ENCODE measurements around the gene PHACTR1. TPM values are rescaled to one million over a fixed set of nuclear protein-coding genes. Genes with fewer than 3 reads are reported as not detected.

Gene PHACTR1
- total and polyA plus RNA-seq, 3 experiments from 2014 or later = 0.04 to 0.38 (median 0.04) TPM

- no peak for DNase-seq
- Mint-ChIP-seq H3K4me1 (no peaks in the 10 kb centered on the region), H3K4me3 (no peak overlapping the region), H3K36me3 (no peaks in the 10 kb centered on the region), H3K27ac (no peak overlapping the region), H3K27me3 (peaks cover 3 to 15% of the 10 kb centered on the region in 2 donors), H3K9me3 (peaks cover 0 to 6% (median 4%) of the 10 kb centered on the region in 5 donors)
- Histone ChIP-seq H3K36me3 (ENCODE audit: insufficient read depth, low read length) (no peaks in the 10 kb centered on the region), H3K4me3 (ENCODE audit: low read length) (no peak overlapping the region), H3K27ac (ENCODE audit: low read depth, low read length) (no peak overlapping the region), H3K4me1 (ENCODE audit: insufficient read depth, low read length) (no peaks in the 10 kb centered on the region), H3K9me3 (ENCODE audit: low read length) (no peaks in the 10 kb centered on the region), H3K27me3 (ENCODE audit: insufficient read depth, low read length, poor library complexity, severe bottlenecking) (no peaks in the 10 kb centered on the region)
- ChIA-PET POLR2A (no interaction called here), CTCF (no interaction called here)
These were observed 115.7 kb downstream of the PHACTR1 start for GRCh38 chr6:12832226-12832735.

- peaks cover 0 to 7% (median 5%) of the 10 kb centered on the region in 5 donors for H3K9me3 Mint-ChIP-seq
- Histone ChIP-seq H3K4me1 (ENCODE audit: insufficient read depth, low read length) (no peaks in the 10 kb centered on the region), H3K36me3 (ENCODE audit: insufficient read depth, low read length) (no peaks in the 10 kb centered on the region), H3K27ac (ENCODE audit: low read depth, low read length) (no peak overlapping the region), H3K4me3 (ENCODE audit: low read length) (no peak overlapping the region), H3K9me3 (ENCODE audit: low read length) (no peaks in the 10 kb centered on the region), H3K27me3 (ENCODE audit: insufficient read depth, low read length, poor library complexity, severe bottlenecking) (no peaks in the 10 kb centered on the region)
- POLR2A ChIA-PET = no interaction called here
- H3K4me3 Mint-ChIP-seq = no peak overlapping the region
- no peak overlapping the region for H3K27ac Mint-ChIP-seq
- no peak for DNase-seq
- H3K36me3 Mint-ChIP-seq = no peaks in the 10 kb centered on the region
- H3K4me1 Mint-ChIP-seq = no peaks in the 10 kb centered on the region
- CTCF ChIA-PET = no interaction called here
- H3K27me3 Mint-ChIP-seq = peaks cover 13 to 15% of the 10 kb centered on the region in 2 donors
These were observed 119.4 kb downstream of the PHACTR1 start for GRCh38 chr6:12836009-12836408.

- Mint-ChIP-seq H3K4me1 (no peaks in the 10 kb centered on the region), H3K27me3 (peaks cover 11 to 15% of the 10 kb centered on the region in 2 donors), H3K27ac (no peak overlapping the region), H3K36me3 (no peaks in the 10 kb centered on the region), H3K4me3 (no peak overlapping the region), H3K9me3 (peaks cover 0 to 7% (median 4%) of the 10 kb centered on the region in 5 donors)
- Histone ChIP-seq H3K27me3 (ENCODE audit: insufficient read depth, low read length, poor library complexity, severe bottlenecking) (no peaks in the 10 kb centered on the region), H3K9me3 (ENCODE audit: low read length) (no peaks in the 10 kb centered on the region), H3K27ac (ENCODE audit: low read depth, low read length) (no peak overlapping the region), H3K4me1 (ENCODE audit: insufficient read depth, low read length) (no peaks in the 10 kb centered on the region), H3K36me3 (ENCODE audit: insufficient read depth, low read length) (no peaks in the 10 kb centered on the region), H3K4me3 (ENCODE audit: low read length) (no peak overlapping the region)
- POLR2A ChIA-PET = no interaction called here
- DNase-seq = no peak
- CTCF ChIA-PET = no interaction called here
These were observed 125.1 kb downstream of the PHACTR1 start for GRCh38 chr6:12841619-12842018.

GRCh38 chr6:12842114-12842513 is 125.5 kb downstream of the PHACTR1 start:
- POLR2A ChIA-PET = no interaction called here
- H3K27me3 Mint-ChIP-seq = peaks cover 10 to 15% of the 10 kb centered on the region in 2 donors
- CTCF ChIA-PET = no interaction called here
- H3K36me3 Mint-ChIP-seq = no peaks in the 10 kb centered on the region
- no peaks in the 10 kb centered on the region for H3K36me3 ChIP-seq (ENCODE audit: insufficient read depth, low read length)
- no peaks in the 10 kb centered on the region for H3K9me3 ChIP-seq (ENCODE audit: low read length)
- no peak overlapping the region for H3K27ac ChIP-seq (ENCODE audit: low read depth, low read length)
- H3K4me3 ChIP-seq (ENCODE audit: low read length) = no peak overlapping the region
- H3K27me3 ChIP-seq (ENCODE audit: insufficient read depth, low read length, poor library complexity, severe bottlenecking) = no peaks in the 10 kb centered on the region
- no peaks in the 10 kb centered on the region for H3K4me1 ChIP-seq (ENCODE audit: insufficient read depth, low read length)
- H3K4me1 Mint-ChIP-seq = no peaks in the 10 kb centered on the region
- no peak for DNase-seq
- no peak overlapping the region for H3K4me3 Mint-ChIP-seq
- H3K27ac Mint-ChIP-seq = no peak overlapping the region
- peaks cover 0 to 3% (median 0%) of the 10 kb centered on the region in 5 donors for H3K9me3 Mint-ChIP-seq

GRCh38 chr6:12842658-12843057 is 126.1 kb downstream of the PHACTR1 start:
- no peak for DNase-seq
- Histone ChIP-seq H3K36me3 (ENCODE audit: insufficient read depth, low read length) (no peaks in the 10 kb centered on the region), H3K4me3 (ENCODE audit: low read length) (no peak overlapping the region), H3K9me3 (ENCODE audit: low read length) (no peaks in the 10 kb centered on the region), H3K27me3 (ENCODE audit: insufficient read depth, low read length, poor library complexity, severe bottlenecking) (no peaks in the 10 kb centered on the region), H3K4me1 (ENCODE audit: insufficient read depth, low read length) (no peaks in the 10 kb centered on the region), H3K27ac (ENCODE audit: low read depth, low read length) (no peak overlapping the region)
- POLR2A ChIA-PET = no interaction called here
- CTCF ChIA-PET = no interaction called here
- Mint-ChIP-seq H3K4me3 (no peak overlapping the region), H3K36me3 (no peaks in the 10 kb centered on the region), H3K9me3 (peaks cover 0 to 3% (median 0%) of the 10 kb centered on the region in 5 donors), H3K4me1 (no peaks in the 10 kb centered on the region), H3K27ac (no peak overlapping the region), H3K27me3 (peaks cover 10 to 15% of the 10 kb centered on the region in 2 donors)

- Mint-ChIP-seq H3K4me3 (no peak overlapping the region), H3K9me3 (no peaks in the 10 kb centered on the region), H3K27ac (no peak overlapping the region), H3K27me3 (peaks cover 8 to 19% of the 10 kb centered on the region in 2 donors), H3K4me1 (no peaks in the 10 kb centered on the region), H3K36me3 (no peaks in the 10 kb centered on the region)
- H3K4me3 ChIP-seq (ENCODE audit: low read length) = no peak overlapping the region
- no peak for DNase-seq
- H3K27me3 ChIP-seq (ENCODE audit: insufficient read depth, low read length, poor library complexity, severe bottlenecking) = no peaks in the 10 kb centered on the region
- H3K4me1 ChIP-seq (ENCODE audit: insufficient read depth, low read length) = no peaks in the 10 kb centered on the region
- ChIA-PET CTCF (no interaction called here), POLR2A (no interaction called here)
- H3K27ac ChIP-seq (ENCODE audit: low read depth, low read length) = no peak overlapping the region
- no peaks in the 10 kb centered on the region for H3K36me3 ChIP-seq (ENCODE audit: insufficient read depth, low read length)
- no peaks in the 10 kb centered on the region for H3K9me3 ChIP-seq (ENCODE audit: low read length)
These were observed 128.0 kb downstream of the PHACTR1 start for GRCh38 chr6:12844284-12845223.

- Mint-ChIP-seq H3K4me3 (no peak overlapping the region), H3K36me3 (no peaks in the 10 kb centered on the region), H3K4me1 (no peaks in the 10 kb centered on the region), H3K27ac (no peak overlapping the region), H3K27me3 (peaks cover 1 to 20% of the 10 kb centered on the region in 2 donors), H3K9me3 (no peaks in the 10 kb centered on the region)
- H3K27me3 ChIP-seq (ENCODE audit: insufficient read depth, low read length, poor library complexity, severe bottlenecking) = no peaks in the 10 kb centered on the region
- H3K4me3 ChIP-seq (ENCODE audit: low read length) = no peak overlapping the region
- CTCF ChIA-PET = no interaction called here
- DNase-seq = no peak
- POLR2A ChIA-PET = no interaction called here
- H3K4me1 ChIP-seq (ENCODE audit: insufficient read depth, low read length) = no peaks in the 10 kb centered on the region
- H3K27ac ChIP-seq (ENCODE audit: low read depth, low read length) = no peak overlapping the region
- H3K36me3 ChIP-seq (ENCODE audit: insufficient read depth, low read length) = no peaks in the 10 kb centered on the region
- H3K9me3 ChIP-seq (ENCODE audit: low read length) = no peaks in the 10 kb centered on the region
These were observed 128.8 kb downstream of the PHACTR1 start for GRCh38 chr6:12845224-12846004.

All from CD8-positive, alpha-beta memory T cell (primary cell).